Heart right ventricle (tissue), 16 donors: ENCODE data around the gene RNF13. TPM values are rescaled to one million over a fixed set of nuclear protein-coding genes. Genes with fewer than 3 reads are reported as not detected.

ENCODE experiments used
- ATAC-seq, 8 donors: fragments of 200-7000 bp; cut with Tn5 transposase; one replicate each; pipeline ENCODE4 v1.9.1; 2020; ENCODE audit warnings: mild to moderate bottlenecking in 8 of 8, moderate library complexity in 8 of 8, moderate number of reproducible peaks in 1 of 8
- DNase-seq, 2 donors: peaks; one replicate each; pipeline ENCODE4 v3.0.0-alpha.2; 2020
- H3K27ac ChIP-seq, 10 donors: fragments of 200-600 bp; sonication (generic) in 2 of 10; one replicate each; pipeline versions ENCODE4 v1.5.0 to v1.8.0; 2020 to 2022; ENCODE audit warnings: mild to moderate bottlenecking in 3 of 10
- H3K27me3 ChIP-seq, 7 donors: fragments of 200-600 bp; one replicate each; pipeline ENCODE4 v1.8.0; 2021 to 2022; ENCODE audit warnings: mild to moderate bottlenecking in 2 of 7
- H3K36me3 ChIP-seq, 9 donors: fragments of 200-600 bp; sonication (generic) in 1 of 9; one replicate each; pipeline versions ENCODE4 v1.5.0 to v1.8.0; 2020 to 2022; ENCODE audit warnings: mild to moderate bottlenecking in 2 of 9
- H3K4me1 ChIP-seq, 9 donors: fragments of 200-600 bp; sonication (generic) in 1 of 9; one replicate each; pipeline versions ENCODE4 v1.5.0 to v1.8.0; 2020 to 2022; ENCODE audit warnings: mild to moderate bottlenecking in 4 of 9
- H3K4me3 ChIP-seq, 10 donors: fragments of 200-600 bp; sonication (generic) in 2 of 10; one replicate each; pipeline versions ENCODE4 v1.5.0 to v1.8.0; 2020 to 2022; ENCODE audit warnings: mild to moderate bottlenecking in 7 of 10, moderate library complexity in 2 of 10
- H3K9me3 ChIP-seq, 11 donors: fragments of 200-600 bp in 10 of 11; sonication (generic) in 2 of 11; one replicate each; pipeline versions ENCODE4 v1.5.0 to v1.8.0; 2013 to 2022; ENCODE audit warnings: mild to moderate bottlenecking in 2 of 11, control low read depth in 1 of 11, moderate library complexity in 1 of 11
- CTCF ChIP-seq, 9 donors: fragments of 200-600 bp; sonication (generic) in 2 of 9; IDR thresholded peaks; one replicate each; pipeline versions ENCODE4 v1.5.0 to v1.8.0; 2021 to 2022; ENCODE audit warnings: antibody characterized with exemption in 9 of 9, mild to moderate bottlenecking in 5 of 9, moderate library complexity in 1 of 9
- WGBS, 2 donors: extraction: QIAGEN DNeasy Blood & Tissue Kit; methylation state at CpG; one replicate each; pipeline ENCODE4 v1.1.7; 2013; ENCODE audit warnings: inconsistent platforms in 1 of 2; 5-methylcytosine and 5-hydroxymethylcytosine counted together
- intact Hi-C, 10 donors: fragments of 100-400 bp; cut with DNase I; formaldehyde crosslinking; loops; one replicate each; pipeline versions ENCODE4 v1.11.1 to v1.14.2; 2022
- polyA plus RNA-seq, 2 donors: library from polyadenylated mRNA; stranded (reverse); fragments of 200-250 nt; gene quantifications; one replicate each; pipeline ENCODE4 v1.2.3, GENCODE V29; 2013
- total RNA-seq, 10 donors: library from RNA; stranded (reverse); fragmentation: NEBNext Ultra II Directional in 3 of 10; extraction: Animal tissue kit (Norgen Biotek cat#: 25700) in 3 of 10; gene quantifications; one replicate each; pipeline versions ENCODE4 v1.2.1 to v1.2.4, GENCODE V29; 2021 to 2023
- donor health status: Arrhythmogenic right ventricular cardiomyopathy.
- donor health status: ischemic (EF 13 %, LVEDD 7.1; RV severe dilation, severe dysfunction).
- donor health status: healthy with polysubstance abuse.
- donor health status: DM: no; HTN: yes; CAD: no.
- donor health status: DM: no; HTN: no; CAD: no.
- donor health status: ischemic (EF 25% LVEDD 6.9; RV normal size, moderate dysfunction).
- donor health status: ischemic (EF 25% LVEDD 5.7; RV mildly dilated, moderate dysfunction).
- donor health status: healthy.
- donor health status: DM: yes; HTN: yes; CAD: no.
- donor health status: Ischemic cardiomyopathy.
- donor health status: ischemic (EF 35%, LVEDD 5.7; RV mildly dilated, moderate dysfunction).
- donor health status: nonischemic (EF 11% LVEDD 7.7; RV severe dilation, severe dysfunction).
- donor health status: DM: yes; HTN: yes; CAD: no.
- donor health status: PGD.
- donor health status: ischemic (EF 29% LVEDD 5.4; RV normal size, mild dysfunction).
- donor health status: nonischemic (EF 23%, LVEDD 6.1; RV moderate dilation, normal function).

The RNF13 gene
- total and polyA plus RNA-seq, 12 donors = 24.8 to 72.3 (median 52.4) TPM

- DNase-seq (no peak), ATAC-seq (no peak)
- Histone ChIP-seq H3K36me3 (peaks cover 0 to 28% (median 7%) of the 10 kb centered on the region in 9 donors), H3K4me3 (no peak overlapping the region), H3K27me3 (no peaks in the 10 kb centered on the region), H3K9me3 (peaks cover 0 to 38% (median 17%) of the 10 kb centered on the region in 11 donors), H3K4me1 (no peaks in the 10 kb centered on the region), H3K27ac (no peak overlapping the region)
- intact Hi-C loops = no loop called here
- no peak for TF ChIP-seq CTCF (IDR thresholded peaks at IDR 0.05)
- 95 to 100% methylated on average over 1 of the region's 1 CpG for WGBS, 2 donors
These were observed 54.5 kb downstream of the RNF13 start for GRCh38 chr3:149867563-149867962.

DNA sequence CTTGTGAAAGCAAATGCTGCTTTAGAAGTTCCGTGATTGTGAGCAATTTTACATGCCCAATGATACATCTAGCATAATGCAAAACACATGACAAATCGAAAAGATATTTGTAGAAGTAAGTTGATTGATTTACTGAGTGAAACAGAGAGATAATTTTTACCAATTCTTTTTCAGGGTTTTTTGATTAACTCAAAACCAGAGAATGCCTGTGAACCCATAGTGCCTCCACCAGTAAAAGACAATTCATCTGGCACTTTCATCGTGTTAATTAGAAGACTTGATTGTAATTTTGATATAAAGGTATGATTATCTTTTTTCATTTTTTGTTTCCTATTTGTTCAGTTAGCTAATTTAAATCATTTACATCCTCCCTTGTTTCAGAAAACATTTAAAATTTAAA lies 58.8 kb downstream of the RNF13 start:
- Histone ChIP-seq H3K4me1 (no peaks in the 10 kb centered on the region), H3K9me3 (peaks cover 0 to 29% (median 17%) of the 10 kb centered on the region in 11 donors), H3K27ac (no peak overlapping the region), H3K36me3 (peaks cover 0 to 42% (median 4%) of the 10 kb centered on the region in 9 donors), H3K4me3 (no peak overlapping the region), H3K27me3 (no peaks in the 10 kb centered on the region)
- WGBS, 2 donors = 95 to 96% methylated on average over 3 of the region's 3 CpGs
- no peak for DNase-seq
- no peak for ATAC-seq
- intact Hi-C loops = loop anchor here in 1 of 10 donors (10.0 kb wide), 1 partner anchor 313 kb away; no protein-coding TSS in a partner anchor
- no peak for TF ChIP-seq CTCF (IDR thresholded peaks at IDR 0.05)

DNA sequence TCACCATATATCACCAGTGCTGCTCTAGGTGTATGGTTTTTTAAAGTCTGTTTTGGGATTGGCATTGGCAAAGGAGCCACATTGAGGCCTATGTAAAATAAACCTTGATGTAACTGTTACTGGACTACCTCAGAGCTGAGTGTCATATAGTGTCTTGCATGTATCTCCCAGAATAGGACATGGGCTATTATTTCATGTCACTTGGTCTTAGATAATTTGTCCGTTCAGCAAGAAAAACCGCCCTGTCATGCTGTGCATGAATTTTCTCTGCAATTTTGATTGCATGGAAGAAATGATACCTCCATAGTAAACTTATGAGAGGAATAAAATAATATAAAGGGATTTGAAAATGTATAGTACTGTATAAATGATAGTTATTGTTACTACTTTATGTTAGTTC lies 59.6 kb downstream of the RNF13 start:
- Histone ChIP-seq H3K4me1 (no peaks in the 10 kb centered on the region), H3K4me3 (no peak overlapping the region), H3K27me3 (no peaks in the 10 kb centered on the region), H3K36me3 (peaks cover 0 to 42% (median 4%) of the 10 kb centered on the region in 9 donors), H3K9me3 (peaks cover 0 to 22% (median 13%) of the 10 kb centered on the region in 11 donors), H3K27ac (no peak overlapping the region)
- DNase-seq (no peak), ATAC-seq (no peak)
- no peak for TF ChIP-seq CTCF (IDR thresholded peaks at IDR 0.05)
- intact Hi-C loops = loop anchor here in 1 of 10 donors (10.0 kb wide), 1 partner anchor 312 kb away; no protein-coding TSS in a partner anchor
- WGBS, 2 donors = 93 to 95% methylated on average over 2 of the region's 2 CpGs

- intact Hi-C loops = loop anchor here in 2 of 10 donors (5.0 to 10.0 kb wide), 2 partner anchors 305 to 307 kb away; no protein-coding TSS in a partner anchor
- Histone ChIP-seq H3K4me1 (peaks cover 0 to 15% (median 0%) of the 10 kb centered on the region in 9 donors), H3K4me3 (no peak overlapping the region), H3K36me3 (peaks cover 0 to 31% (median 0%) of the 10 kb centered on the region in 9 donors), H3K27ac (no peak overlapping the region), H3K9me3 (no peaks in the 10 kb centered on the region), H3K27me3 (no peaks in the 10 kb centered on the region)
- WGBS, 2 donors = 94% methylated on average over 1 of the region's 1 CpG
- TF ChIP-seq CTCF (IDR thresholded peaks at IDR 0.05) = no peak
- ATAC-seq (no peak), DNase-seq (no peak)
These were observed 64.7 kb downstream of the RNF13 start for GRCh38 chr3:149877668-149878067.
